HT-29 (cell line): Measurements from ENCODE around the gene ITGB4. TPM values are rescaled to one million over a fixed set of nuclear protein-coding genes. Genes with fewer than 3 reads are reported as not detected.

Experiments used
- DNase-seq: peaks from one replicate; pipeline ENCODE4 v3.0.0-alpha.2; 2015; ENCODE audit warnings: low spot score
- total RNA-seq: library from RNA; depleted of rRNA; stranded (reverse); fragments of >200 nt; shearing (Covaris generic); gene quantifications from 2 replicates; pipeline ENCODE4 v1.2.3, GENCODE V29; 2014

ITGB4 gene
- total RNA-seq, 1 experiment from 2014 or later, result 281 TPM

GRCh38 chr17:75697651-75698291 is 23.5 kb upstream of the ITGB4 start:
- peak; percentile 76 for DNase-seq

GRCh38 chr17:75698659-75699058 is 22.6 kb upstream of the ITGB4 start:
- no peak for DNase-seq

DNA sequence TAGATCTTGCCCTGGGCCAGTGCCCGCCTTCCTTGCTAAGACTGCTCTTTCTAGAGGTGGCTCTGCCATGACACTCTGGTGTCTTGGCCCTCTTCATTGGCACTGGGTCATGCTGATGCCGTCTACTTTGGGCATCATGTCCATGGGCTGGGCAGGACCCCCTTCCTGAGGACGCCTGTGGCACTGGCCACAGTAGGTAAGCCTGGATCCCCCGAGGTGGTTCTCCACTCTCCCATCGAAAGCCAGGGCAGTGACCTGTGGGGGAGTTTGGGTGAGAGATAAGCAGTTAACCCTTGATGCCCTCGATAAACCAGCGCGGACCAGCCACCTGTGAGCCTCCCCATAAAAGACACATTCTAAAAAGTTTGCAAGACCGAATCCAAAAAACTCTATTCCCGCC is 20.0 kb upstream of the ITGB4 start:
- DNase-seq, result no peak

- no peak for DNase-seq
Measured at GRCh38 chr17:75703191-75703590, 18.1 kb upstream of the ITGB4 start.

GRCh38 chr17:75703591-75703990 is 17.7 kb upstream of the ITGB4 start:
- no peak for DNase-seq

- DNase-seq, result no peak
Measured at GRCh38 chr17:75704963-75705875, 16.0 kb upstream of the ITGB4 start.

DNA sequence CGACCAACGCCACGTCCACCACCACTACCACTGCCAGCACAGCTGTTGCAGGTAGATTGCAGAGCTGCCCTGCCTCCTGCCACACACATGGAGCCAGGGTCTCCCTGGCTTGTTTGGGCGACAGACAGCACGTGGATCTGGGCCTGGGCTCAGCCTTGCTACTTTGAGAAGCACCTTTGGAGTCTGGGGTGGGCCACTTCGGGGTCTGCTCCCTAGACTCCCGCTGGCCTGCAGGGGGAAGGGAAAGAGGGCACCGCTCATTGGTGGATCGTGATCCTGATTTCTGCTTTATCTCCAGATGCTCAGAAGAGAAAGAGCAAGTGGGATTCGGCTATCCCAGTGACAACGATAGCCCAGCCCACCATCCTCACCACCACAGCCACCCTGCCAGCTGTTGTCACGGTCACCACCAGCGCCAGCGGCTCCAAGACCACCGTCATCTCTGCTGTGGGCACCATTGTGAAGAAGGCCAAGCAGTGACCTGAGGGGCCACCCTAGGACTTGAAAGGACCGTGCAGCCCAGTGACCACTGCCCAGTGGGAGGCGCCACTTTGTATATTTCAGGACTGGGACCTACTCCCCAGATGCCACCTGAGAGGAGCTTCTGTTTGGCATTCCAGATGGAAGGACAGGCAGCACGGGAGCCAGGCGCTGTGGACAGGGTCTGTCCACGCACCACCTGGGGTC is 15.1 kb upstream of the ITGB4 start:
- no peak for DNase-seq

DNA sequence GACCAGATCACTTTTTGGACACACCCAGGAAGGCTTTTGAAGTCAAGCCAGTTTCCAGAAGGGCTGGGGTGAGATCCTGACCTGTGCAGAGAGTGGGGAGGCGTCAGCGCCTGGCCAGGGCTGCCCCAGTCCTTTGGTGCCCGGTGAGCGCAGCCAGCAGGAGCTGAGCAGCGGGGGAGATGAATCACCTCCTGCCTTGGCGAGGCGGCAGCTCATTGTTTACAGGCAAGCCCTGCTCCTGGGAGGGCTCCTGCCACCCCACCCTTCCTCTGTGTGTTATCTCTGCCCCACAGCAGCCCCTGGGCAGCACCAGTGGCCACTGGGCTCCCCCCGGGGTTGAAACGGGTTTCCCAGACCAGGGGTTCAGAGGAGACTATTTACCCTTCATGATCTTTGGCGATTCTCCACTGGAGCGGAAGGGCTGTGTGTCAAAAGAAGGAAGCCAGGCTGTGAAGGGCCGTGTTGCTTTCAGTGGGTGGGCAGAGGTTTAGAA is 14.1 kb upstream of the ITGB4 start:
- DNase-seq, result peak; percentile 87

GRCh38 chr17:75712446-75712845 is 8.8 kb upstream of the ITGB4 start:
- no peak for DNase-seq

DNA sequence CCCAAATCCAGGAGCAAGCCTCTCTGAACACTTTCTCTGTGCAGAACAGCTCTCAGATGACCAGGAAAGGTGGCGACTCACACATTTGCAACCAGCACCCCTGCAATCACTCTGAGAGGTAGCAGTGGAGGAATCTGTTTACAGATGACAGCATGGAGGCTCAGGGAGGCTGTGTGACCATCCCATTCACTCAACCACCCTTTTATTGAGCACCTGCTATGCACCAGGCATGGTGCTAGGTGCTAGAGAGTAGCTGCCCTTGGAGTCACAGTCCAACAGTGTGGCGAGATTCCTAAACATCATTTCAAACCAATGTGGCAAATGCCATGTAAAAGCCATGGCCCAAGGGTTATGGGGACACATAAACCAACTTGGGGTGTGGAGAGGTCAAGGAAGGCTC is 1.5 kb upstream of the ITGB4 start:
- no peak for DNase-seq

DNA sequence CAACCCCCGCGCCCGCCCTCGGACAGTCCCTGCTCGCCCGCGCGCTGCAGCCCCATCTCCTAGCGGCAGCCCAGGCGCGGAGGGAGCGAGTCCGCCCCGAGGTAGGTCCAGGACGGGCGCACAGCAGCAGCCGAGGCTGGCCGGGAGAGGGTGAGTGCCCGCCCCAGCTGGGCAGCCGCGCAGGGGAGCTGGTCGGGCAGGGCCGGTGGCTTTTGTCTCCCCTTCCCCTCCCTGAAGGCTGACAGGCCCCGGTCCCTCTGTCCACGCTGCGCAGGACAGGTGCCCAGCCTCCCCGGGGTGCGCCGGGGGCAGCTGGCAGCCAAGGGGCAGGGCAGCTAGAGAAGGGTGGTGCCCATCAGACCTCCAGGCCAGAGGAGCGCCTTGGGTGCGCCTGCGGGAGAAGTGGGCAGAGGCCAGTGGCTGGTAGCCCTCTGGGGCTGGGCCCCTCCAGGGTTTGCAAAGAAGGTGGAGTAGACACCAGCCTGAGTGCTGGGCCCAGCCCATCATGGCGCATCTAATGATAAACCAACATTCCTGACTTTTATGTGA is 278 bp downstream of the ITGB4 start:
- peak; percentile 53 for DNase-seq

DNA sequence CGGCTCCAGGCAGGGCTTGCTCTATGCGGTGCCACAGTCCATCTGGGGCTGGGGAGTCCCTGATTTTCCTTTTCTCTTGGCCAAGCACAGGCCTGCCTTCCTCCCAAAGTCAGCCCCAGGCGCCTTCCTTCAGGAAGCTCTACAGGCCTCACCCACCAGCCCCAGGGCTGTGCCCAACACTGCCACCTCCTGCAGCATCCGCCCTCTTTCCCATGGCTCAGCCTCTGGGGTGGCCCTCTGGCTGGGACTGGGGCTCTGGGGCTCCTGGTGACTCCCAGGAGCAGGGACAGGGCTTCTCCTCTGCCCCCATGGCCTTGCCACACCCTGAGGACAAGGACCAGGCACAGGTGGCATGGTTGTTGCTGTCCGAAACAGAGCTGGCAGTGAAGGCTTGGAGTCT is 817 bp downstream of the ITGB4 start:
- peak; percentile 78 for DNase-seq

- no peak for DNase-seq
Measured at GRCh38 chr17:75722542-75723095, 1.4 kb downstream of the ITGB4 start.

DNA sequence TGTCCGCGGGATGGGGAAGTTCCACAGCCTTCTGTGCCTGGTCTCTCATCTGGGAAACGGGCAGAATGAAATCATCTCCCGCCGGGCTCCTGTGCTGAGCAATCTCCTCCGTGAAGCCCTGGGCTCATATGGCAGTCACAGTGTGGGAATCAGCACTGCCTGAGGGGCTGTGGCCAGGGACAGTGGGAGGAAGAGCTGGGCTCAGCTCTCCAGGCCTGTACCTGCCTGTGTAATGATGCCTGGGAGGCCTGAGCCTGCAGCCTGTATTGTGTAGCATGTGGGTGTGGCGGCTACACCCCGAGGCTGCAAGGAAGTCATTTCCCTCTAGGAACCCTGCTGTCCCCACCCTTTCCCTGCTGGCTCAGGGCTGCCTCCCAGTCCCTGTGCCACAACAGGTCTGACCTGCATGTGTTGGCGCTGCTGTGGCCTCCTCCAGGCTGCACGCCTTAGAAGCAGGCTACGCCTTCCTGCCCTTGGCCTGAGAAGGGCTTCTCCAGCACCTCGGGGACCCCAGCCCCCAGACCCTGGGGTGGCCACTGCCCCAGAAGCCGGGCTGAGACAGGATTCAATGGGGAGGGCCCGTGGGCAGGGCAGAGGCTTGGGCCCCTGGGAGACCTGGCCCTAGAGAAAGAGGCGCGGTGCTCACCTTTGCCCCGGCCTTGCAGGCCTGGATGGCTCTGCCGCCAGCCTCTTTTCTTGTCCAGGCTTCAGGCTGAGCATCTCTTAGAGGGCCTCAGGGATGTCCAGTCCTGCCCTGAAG is 2.1 kb downstream of the ITGB4 start:
- DNase-seq, result peak; percentile 91

DNA sequence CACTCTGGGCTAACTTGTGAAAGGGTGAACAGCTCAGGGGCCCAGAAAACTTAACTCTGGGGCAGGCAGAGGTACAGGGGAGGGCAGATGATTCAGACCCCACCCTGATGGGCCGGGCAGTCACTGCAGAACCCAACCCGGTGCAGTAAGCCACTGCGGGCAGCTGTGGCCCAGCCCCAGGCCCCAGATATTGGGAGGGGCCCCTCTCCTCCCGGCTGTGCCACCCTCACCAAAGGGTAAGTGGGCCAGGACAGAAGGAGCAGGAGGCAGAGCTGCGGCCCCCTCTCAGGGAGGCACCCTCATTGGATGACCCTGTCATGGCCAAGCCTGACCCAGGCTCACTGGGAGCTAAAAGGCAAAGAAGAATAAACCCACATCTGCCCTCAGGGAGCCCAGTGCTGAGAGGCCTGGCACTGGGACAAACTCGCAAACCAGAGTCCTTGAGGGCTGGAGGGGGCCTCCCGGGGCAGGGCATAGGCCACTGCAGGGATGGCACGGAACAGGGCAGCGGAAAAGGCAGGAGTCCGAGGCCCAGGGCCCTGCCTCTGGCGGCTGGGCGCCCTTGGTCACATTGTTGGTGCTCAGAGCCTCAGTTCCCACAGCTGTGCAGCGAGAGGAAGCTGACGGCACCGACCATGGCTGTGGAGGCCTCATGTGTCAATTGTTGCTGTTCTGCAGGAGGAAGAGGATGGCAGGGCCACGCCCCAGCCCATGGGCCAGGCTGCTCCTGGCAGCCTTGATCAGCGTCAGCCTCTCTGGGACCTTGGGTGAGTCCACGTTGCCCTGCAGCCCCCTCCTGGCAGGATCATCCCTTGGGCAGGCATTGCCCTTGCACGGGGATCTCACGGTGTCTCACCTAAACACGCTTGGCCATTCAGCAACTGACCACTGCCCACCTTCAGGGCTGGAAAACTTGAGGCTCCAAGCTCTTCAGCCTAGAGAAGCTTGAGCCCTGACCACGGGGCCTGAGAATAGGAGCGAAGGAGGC is 3.1 kb downstream of the ITGB4 start:
- no peak for DNase-seq

DNA sequence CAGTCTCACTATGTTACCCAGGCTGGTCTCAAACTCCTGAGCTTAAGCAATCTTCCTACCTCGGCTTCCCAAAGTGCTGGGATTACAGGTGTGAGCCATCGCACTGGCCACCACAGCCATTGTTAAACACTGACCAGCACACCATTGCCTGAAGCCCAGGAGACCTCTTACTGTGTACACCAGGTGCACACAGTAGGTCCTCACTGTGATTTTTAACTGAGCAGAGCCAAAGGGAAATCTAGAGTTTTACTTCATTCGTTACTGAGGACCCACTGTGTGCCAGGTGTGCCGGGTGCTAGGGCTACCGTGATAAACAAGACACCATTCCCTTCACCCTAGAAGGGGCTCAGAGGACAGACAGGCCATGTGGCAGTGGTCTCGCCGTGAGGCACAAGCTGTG is 4.2 kb downstream of the ITGB4 start:
- DNase-seq, result no peak

DNA sequence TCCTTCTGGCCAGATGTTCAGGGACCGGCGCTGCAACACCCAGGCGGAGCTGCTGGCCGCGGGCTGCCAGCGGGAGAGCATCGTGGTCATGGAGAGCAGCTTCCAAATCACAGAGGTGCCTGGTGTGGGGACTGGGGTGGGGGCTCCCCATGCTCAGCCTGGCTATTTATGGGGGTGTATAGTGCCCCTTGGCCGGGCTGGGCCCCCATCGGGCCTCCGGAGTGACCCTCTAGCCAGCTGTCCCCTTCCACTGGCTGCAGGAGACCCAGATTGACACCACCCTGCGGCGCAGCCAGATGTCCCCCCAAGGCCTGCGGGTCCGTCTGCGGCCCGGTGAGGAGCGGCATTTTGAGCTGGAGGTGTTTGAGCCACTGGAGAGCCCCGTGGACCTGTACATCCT is 6.1 kb downstream of the ITGB4 start:
- DNase-seq, result no peak

DNA sequence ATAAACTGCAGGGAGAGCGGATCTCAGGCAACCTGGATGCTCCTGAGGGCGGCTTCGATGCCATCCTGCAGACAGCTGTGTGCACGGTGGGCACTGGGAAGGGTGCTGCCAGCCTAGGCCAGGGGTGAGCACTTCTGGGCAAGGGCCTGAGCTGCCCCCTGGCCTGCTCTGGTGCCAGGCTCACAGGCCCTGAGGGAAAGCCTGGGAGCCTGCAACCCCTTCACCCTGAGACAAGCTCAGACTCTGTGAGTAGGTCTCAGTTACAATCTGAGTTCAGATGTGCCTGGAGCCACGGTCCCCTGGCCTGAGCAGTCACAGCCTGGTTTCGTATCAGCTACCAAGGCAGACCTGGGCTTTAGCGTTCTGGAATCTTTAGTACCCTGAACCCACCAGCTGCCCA is 8.1 kb downstream of the ITGB4 start:
- no peak for DNase-seq

DNA sequence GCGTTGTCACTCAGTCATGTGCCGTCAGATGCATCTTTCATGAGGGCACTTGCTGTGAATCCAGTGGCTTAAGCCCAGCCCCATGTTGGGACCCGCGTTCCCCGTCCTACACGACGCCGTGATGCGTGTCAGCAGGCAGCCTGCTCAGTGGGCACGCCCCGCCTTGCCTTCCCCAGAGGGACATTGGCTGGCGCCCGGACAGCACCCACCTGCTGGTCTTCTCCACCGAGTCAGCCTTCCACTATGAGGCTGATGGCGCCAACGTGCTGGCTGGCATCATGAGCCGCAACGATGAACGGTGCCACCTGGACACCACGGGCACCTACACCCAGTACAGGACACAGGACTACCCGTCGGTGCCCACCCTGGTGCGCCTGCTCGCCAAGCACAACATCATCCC is 8.8 kb downstream of the ITGB4 start:
- DNase-seq, result no peak
